Neural progenitor cell (in vitro differentiated cells): ENCODE measurements around the gene PSMD11. TPM values are rescaled to one million over a fixed set of nuclear protein-coding genes. Genes with fewer than 3 reads are reported as not detected.

Experiments
- DNase-seq: peaks from one replicate; pipeline ENCODE4 v3.0.0-alpha.2; 2016; ENCODE audit warnings: low spot score
- H2AFZ ChIP-seq: fragments of 200-600 bp; sonication (generic); replicated peaks from 2 replicates; pipeline ENCODE4 v1.6.1; 2016; ENCODE audit warnings: antibody characterized with exemption
- H3F3A ChIP-seq: fragments of 200-600 bp; sonication (generic); 2 replicates; pipeline ENCODE4 v1.6.1; 2016; ENCODE audit warnings: antibody characterized with exemption, low read depth
- H3K27ac ChIP-seq: fragments of 200-600 bp; sonication (generic); 2 replicates; pipeline ENCODE4 v1.5.1; 2016; ENCODE audit warnings: mild to moderate bottlenecking
- H3K27me3 ChIP-seq: fragments of 200-600 bp; sonication (generic); 2 replicates; pipeline ENCODE4 v1.6.1; 2016; ENCODE audit warnings: mild to moderate bottlenecking, moderate library complexity
- H3K36me3 ChIP-seq: fragments of 200-600 bp; sonication (generic); 2 replicates; pipeline ENCODE4 v1.5.1; 2016
- H3K4me1 ChIP-seq: fragments of 200-600 bp; sonication (generic); 2 replicates; pipeline ENCODE4 v1.6.1; 2016; ENCODE audit warnings: mixed run types
- H3K4me2 ChIP-seq: fragments of 200-600 bp; sonication (generic); 2 replicates; pipeline ENCODE4 v1.6.1; 2016
- H3K4me3 ChIP-seq: fragments of 200-600 bp; sonication (generic); 2 replicates; pipeline ENCODE4 v1.5.1; 2016
- H3K79me2 ChIP-seq: fragments of 200-600 bp; sonication (generic); 2 replicates; pipeline ENCODE4 v1.6.1; 2016; ENCODE audit warnings: low read depth
- H3K9ac ChIP-seq: fragments of 200-600 bp; sonication (generic); 2 replicates; pipeline ENCODE4 v1.6.1; 2016
- H3K9me3 ChIP-seq: fragments of 200-600 bp; sonication (generic); 2 replicates; pipeline ENCODE4 v1.5.1; 2016; ENCODE audit warnings: low read depth
- H4K20me1 ChIP-seq: fragments of 200-600 bp; sonication (generic); 2 replicates; pipeline ENCODE4 v1.6.1; 2016; ENCODE audit warnings: low read depth
- H3K27ac Mint-ChIP-seq: 3 replicates; pipeline ENCODE4 v1.8.0; 2021; ENCODE audit warnings: mixed read lengths
- H3K27me3 Mint-ChIP-seq: 2 replicates; pipeline ENCODE4 v1.8.0; 2022; ENCODE audit warnings: low read depth, mild to moderate bottlenecking, inconsistent platforms, moderate library complexity, mixed read lengths; ENCODE audit not compliant: insufficient read depth
- H3K36me3 Mint-ChIP-seq: 3 replicates; pipeline ENCODE4 v1.8.0; 2021; ENCODE audit warnings: mixed read lengths
- H3K4me1 Mint-ChIP-seq: 3 replicates; pipeline ENCODE4 v1.8.0; 2021; ENCODE audit warnings: mixed read lengths
- H3K4me3 Mint-ChIP-seq: 3 replicates; pipeline ENCODE4 v1.8.0; 2021; ENCODE audit warnings: mild to moderate bottlenecking, moderate library complexity, mixed read lengths
- H3K9me3 Mint-ChIP-seq: 3 replicates; pipeline ENCODE4 v1.8.0; 2020; ENCODE audit warnings: mixed read lengths
- CTCF ChIP-seq: fragments of 200-600 bp; sonication (generic); IDR thresholded peaks from 2 replicates; pipeline ENCODE4 v1.5.1; 2017; ENCODE audit warnings: antibody characterized with exemption, mild to moderate bottlenecking
- EZH2 ChIP-seq: fragments of 200-600 bp; sonication (generic); IDR thresholded peaks from 2 replicates; pipeline ENCODE4 v1.6.1; 2017; ENCODE audit warnings: antibody characterized with exemption, mild to moderate bottlenecking, moderate library complexity
- EZH2phosphoT487 ChIP-seq: fragments of 200-600 bp; sonication (generic); IDR thresholded peaks from 2 replicates; pipeline ENCODE4 v1.6.1; 2017; ENCODE audit warnings: antibody characterized with exemption
- total RNA-seq: library from RNA; depleted of rRNA; stranded (reverse); fragments of >200 nt; gene quantifications from 2 replicates; pipeline ENCODE4 v1.2.3, GENCODE V29; 2015; ENCODE audit warnings: low replicate concordance

Gene PSMD11
- total RNA-seq, 1 donor from 2014 or later = 101 TPM

- Histone ChIP-seq H3K27ac (no peak overlapping the region), H3K9ac (no peak overlapping the region), H4K20me1 (no peaks in the 10 kb centered on the region), H3F3A (no peaks in the 10 kb centered on the region), H3K9me3 (no peaks in the 10 kb centered on the region), H3K79me2 (no peaks in the 10 kb centered on the region), H3K27me3 (no peaks in the 10 kb centered on the region), H2AFZ (no peak overlapping the region), H3K4me2 (no peak overlapping the region), H3K4me3 (no peak overlapping the region), H3K36me3 (no peaks in the 10 kb centered on the region), H3K4me1 (no peaks in the 10 kb centered on the region)
- Mint-ChIP-seq H3K4me1 (peaks cover 23% of the 10 kb centered on the region), H3K27ac (no peak overlapping the region), H3K27me3 (peaks cover 3% of the 10 kb centered on the region), H3K4me3 (no peak overlapping the region), H3K36me3 (no peaks in the 10 kb centered on the region), H3K9me3 (peaks cover 4% of the 10 kb centered on the region)
- no peak for DNase-seq
- TF ChIP-seq EZH2 (no peak), EZH2phosphoT487 (no peak), CTCF (no peak)
Observed at GRCh38 chr17:32498391-32498790, 54.1 kb downstream of the PSMD11 start.

- H3K9me3 Mint-ChIP-seq = peaks cover 17% of the 10 kb centered on the region
- no peaks in the 10 kb centered on the region for H4K20me1 ChIP-seq
Observed at GRCh38 chr17:32502013-32502412, 57.7 kb downstream of the PSMD11 start.

GRCh38 chr17:32502710-32503109 is 58.4 kb downstream of the PSMD11 start:
- no peak overlapping the region for H3K27ac ChIP-seq

More at GRCh38 chr17:32502013-32502412, 57.7 kb downstream of the PSMD11 start:
- H3K27ac ChIP-seq = no peak overlapping the region
- H3K9ac ChIP-seq = no peak overlapping the region
- no peak overlapping the region for H2AFZ ChIP-seq
- Mint-ChIP-seq H3K36me3 (no peaks in the 10 kb centered on the region), H3K4me3 (no peak overlapping the region), H3K27ac (peak overlapping the region; percentile 10), H3K27me3 (peaks cover 6% of the 10 kb centered on the region), H3K4me1 (peaks cover 37% of the 10 kb centered on the region)
- TF ChIP-seq EZH2phosphoT487 (no peak), CTCF (no peak)
- H3K79me2 ChIP-seq = no peaks in the 10 kb centered on the region
- H3K9me3 ChIP-seq = no peaks in the 10 kb centered on the region
- no peaks in the 10 kb centered on the region for H3K27me3 ChIP-seq
- no peak overlapping the region for H3K4me2 ChIP-seq
- no peaks in the 10 kb centered on the region for H3F3A ChIP-seq
- no peak for DNase-seq
- no peak overlapping the region for H3K4me3 ChIP-seq
- peaks cover 5% of the 10 kb centered on the region for H3K4me1 ChIP-seq
- H3K36me3 ChIP-seq = no peaks in the 10 kb centered on the region

More at GRCh38 chr17:32502710-32503109, 58.4 kb downstream of the PSMD11 start:
- Histone ChIP-seq H3K4me3 (no peak overlapping the region), H3K79me2 (no peaks in the 10 kb centered on the region), H3K4me1 (peaks cover 5% of the 10 kb centered on the region), H4K20me1 (no peaks in the 10 kb centered on the region), H3K9ac (no peak overlapping the region), H2AFZ (no peak overlapping the region), H3K4me2 (no peak overlapping the region), H3K27me3 (no peaks in the 10 kb centered on the region), H3K9me3 (no peaks in the 10 kb centered on the region), H3F3A (no peaks in the 10 kb centered on the region), H3K36me3 (no peaks in the 10 kb centered on the region)
- peaks cover 17% of the 10 kb centered on the region for H3K9me3 Mint-ChIP-seq
- TF ChIP-seq CTCF (no peak), EZH2 (no peak), EZH2phosphoT487 (no peak)
- no peak for DNase-seq
- peaks cover 6% of the 10 kb centered on the region for H3K27me3 Mint-ChIP-seq
- no peak overlapping the region for H3K27ac Mint-ChIP-seq
- H3K36me3 Mint-ChIP-seq = no peaks in the 10 kb centered on the region
- no peak overlapping the region for H3K4me3 Mint-ChIP-seq
- H3K4me1 Mint-ChIP-seq = peaks cover 37% of the 10 kb centered on the region
